Body of pancreas (tissue), 4 donors: ENCODE data around the gene SLC16A1. TPM values are rescaled to one million over a fixed set of nuclear protein-coding genes. Genes with fewer than 3 reads are reported as not detected.

Experiments
- ATAC-seq: fragments of 150-250 bp; one replicate; pipeline ENCODE4 v1.9.1; 2016
- DNase-seq, 4 donors: peaks; one replicate each; pipeline ENCODE4 v3.0.0-alpha.2; 2019
- H3K27ac ChIP-seq, 4 donors: fragments of 200-600 bp; sonication (generic); 1 replicate in 3 of 4; 2 replicates in 1 of 4; pipeline versions ENCODE4 v1.5.1 to v1.6.1; 2016 to 2019; ENCODE audit warnings: mild to moderate bottlenecking in 1 of 4, mixed read lengths in 1 of 4, moderate library complexity in 1 of 4
- H3K27me3 ChIP-seq, 2 donors: fragments of 200-600 bp; sonication (generic); one replicate each; pipeline ENCODE4 v1.6.0; 2016; ENCODE audit warnings: mild to moderate bottlenecking in 1 of 2
- H3K36me3 ChIP-seq, 2 donors: fragments of 200-600 bp; sonication (generic); replicated peaks in 1 of 2; 2 replicates each; pipeline ENCODE4 v1.5.1; 2016; ENCODE audit warnings: low read depth in 2 of 2; ENCODE audit not compliant: insufficient read depth in 1 of 2
- H3K4me1 ChIP-seq: fragments of 200-600 bp; sonication (generic); one replicate; pipeline ENCODE4 v1.6.0; 2016
- H3K4me3 ChIP-seq, 2 donors: fragments of 200-600 bp; sonication (generic); 1 replicate in 1 of 2; 2 replicates in 1 of 2; pipeline ENCODE4 v1.5.1; 2016 to 2019
- H3K9me3 ChIP-seq, 3 donors: fragments of 200-600 bp; sonication (generic); 1 replicate in 2 of 3; 2 replicates in 1 of 3; pipeline ENCODE4 v1.5.1; 2016
- POLR2A ChIP-seq, 3 donors: fragments of 450-650 bp; IDR thresholded peaks; one replicate each; pipeline ENCODE4 v1.6.1; 2016; ENCODE audit warnings: antibody characterized with exemption in 3 of 3, mild to moderate bottlenecking in 2 of 3
- WGBS, 2 donors: methylation state at CpG; one replicate each; pipeline ENCODE4 v1.1.5; 2017; 5-methylcytosine and 5-hydroxymethylcytosine counted together
- intact Hi-C: fragments of 100-400 bp; cut with DNase I; formaldehyde crosslinking; loops from one replicate; pipeline ENCODE4 v1.15.1; 2023
- total RNA-seq, 2 donors: library from RNA; depleted of rRNA; stranded (reverse); fragments of >200 nt; gene quantifications; one replicate each; pipeline ENCODE4 v1.1.0, GENCODE V29; 2016
- TF ChIP-seq, protein P1 (sequence below), 7 experiments: fragments of 450-650 bp in 4 of 7; fragments of 200-600 bp in 3 of 7; sonication (generic) in 3 of 7; IDR thresholded peaks; one replicate each; pipeline ENCODE4 v1.5.1; 2016 to 2019; ENCODE audit warnings: antibody characterized with exemption in 7 of 7

The SLC16A1 gene
- total RNA-seq, 2 donors from 2014 or later = 2.9 to 3.3 TPM

DNA sequence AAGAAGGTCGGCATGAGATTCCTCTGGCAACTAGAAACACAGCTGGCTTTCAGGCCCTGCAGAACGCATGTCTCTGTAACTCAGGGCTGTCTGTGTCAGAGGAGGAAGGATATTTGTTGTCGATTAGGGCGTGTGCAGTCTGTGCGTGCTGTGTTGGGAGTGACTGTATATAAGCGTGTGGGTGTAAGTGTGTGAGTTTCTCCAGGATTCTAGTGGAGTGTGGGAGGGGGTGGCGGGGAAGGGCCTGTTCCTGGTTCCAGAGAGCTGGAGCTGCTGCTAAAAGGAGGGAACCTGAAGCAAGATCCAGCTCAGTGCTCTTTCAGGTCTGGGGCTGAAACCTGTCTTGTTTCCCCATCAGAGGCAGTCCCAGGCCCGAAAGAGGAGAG is 74.3 kb downstream of the SLC16A1 start:
- Histone ChIP-seq H3K36me3 (no peaks in the 10 kb centered on the region), H3K4me3 (no peak overlapping the region), H3K4me1 (no peaks in the 10 kb centered on the region), H3K9me3 (no peaks in the 10 kb centered on the region), H3K27ac (no peak overlapping the region), H3K27me3 (no peaks in the 10 kb centered on the region)
- DNase-seq (no peak), ATAC-seq (no peak)
- TF ChIP-seq POLR2A (IDR thresholded peaks at IDR 0.05) = no peak
- TF ChIP-seq, protein P1, sequence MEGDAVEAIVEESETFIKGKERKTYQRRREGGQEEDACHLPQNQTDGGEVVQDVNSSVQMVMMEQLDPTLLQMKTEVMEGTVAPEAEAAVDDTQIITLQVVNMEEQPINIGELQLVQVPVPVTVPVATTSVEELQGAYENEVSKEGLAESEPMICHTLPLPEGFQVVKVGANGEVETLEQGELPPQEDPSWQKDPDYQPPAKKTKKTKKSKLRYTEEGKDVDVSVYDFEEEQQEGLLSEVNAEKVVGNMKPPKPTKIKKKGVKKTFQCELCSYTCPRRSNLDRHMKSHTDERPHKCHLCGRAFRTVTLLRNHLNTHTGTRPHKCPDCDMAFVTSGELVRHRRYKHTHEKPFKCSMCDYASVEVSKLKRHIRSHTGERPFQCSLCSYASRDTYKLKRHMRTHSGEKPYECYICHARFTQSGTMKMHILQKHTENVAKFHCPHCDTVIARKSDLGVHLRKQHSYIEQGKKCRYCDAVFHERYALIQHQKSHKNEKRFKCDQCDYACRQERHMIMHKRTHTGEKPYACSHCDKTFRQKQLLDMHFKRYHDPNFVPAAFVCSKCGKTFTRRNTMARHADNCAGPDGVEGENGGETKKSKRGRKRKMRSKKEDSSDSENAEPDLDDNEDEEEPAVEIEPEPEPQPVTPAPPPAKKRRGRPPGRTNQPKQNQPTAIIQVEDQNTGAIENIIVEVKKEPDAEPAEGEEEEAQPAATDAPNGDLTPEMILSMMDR (IDR thresholded peaks at IDR 0.05) = no peak
- 68 to 71% methylated on average over 8 of the region's 8 CpGs for WGBS, 2 donors
- intact Hi-C loops = loop anchor here (5.0 kb wide), 1 partner anchor 161 kb away; no protein-coding TSS in a partner anchor

DNA sequence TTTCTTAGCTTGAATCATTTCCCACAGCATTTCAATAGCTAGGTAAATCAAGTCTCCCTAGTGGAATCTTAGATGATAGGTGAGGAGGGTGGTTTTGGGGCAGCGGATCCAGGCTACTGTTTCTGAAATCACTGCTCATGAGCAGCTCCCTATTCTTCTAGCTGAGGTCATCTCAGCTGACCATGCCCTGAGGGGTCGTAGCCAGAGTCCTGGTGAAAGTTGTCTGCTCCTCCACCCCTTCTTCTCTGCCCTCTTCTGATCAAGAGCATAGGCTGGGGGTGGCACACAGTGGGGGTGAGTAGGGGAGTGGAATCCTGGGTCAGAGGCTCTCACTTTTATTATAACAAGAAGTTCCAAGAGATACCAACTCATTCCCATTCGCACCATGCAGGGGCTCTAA is 76.2 kb downstream of the SLC16A1 start:
- Histone ChIP-seq H3K27ac (no peak overlapping the region), H3K36me3 (no peaks in the 10 kb centered on the region), H3K27me3 (no peaks in the 10 kb centered on the region), H3K4me3 (no peak overlapping the region), H3K4me1 (no peaks in the 10 kb centered on the region), H3K9me3 (no peaks in the 10 kb centered on the region)
- WGBS, 2 donors = 56 to 74% methylated on average over 3 of the region's 3 CpGs
- TF ChIP-seq POLR2A (IDR thresholded peaks at IDR 0.05) = no peak
- TF ChIP-seq, protein P1 (IDR thresholded peaks at IDR 0.05) = no peak
- intact Hi-C loops = loop anchor here (5.0 kb wide), 1 partner anchor 162 kb away; no protein-coding TSS in a partner anchor
- ATAC-seq (no peak), DNase-seq (no peak)

DNA sequence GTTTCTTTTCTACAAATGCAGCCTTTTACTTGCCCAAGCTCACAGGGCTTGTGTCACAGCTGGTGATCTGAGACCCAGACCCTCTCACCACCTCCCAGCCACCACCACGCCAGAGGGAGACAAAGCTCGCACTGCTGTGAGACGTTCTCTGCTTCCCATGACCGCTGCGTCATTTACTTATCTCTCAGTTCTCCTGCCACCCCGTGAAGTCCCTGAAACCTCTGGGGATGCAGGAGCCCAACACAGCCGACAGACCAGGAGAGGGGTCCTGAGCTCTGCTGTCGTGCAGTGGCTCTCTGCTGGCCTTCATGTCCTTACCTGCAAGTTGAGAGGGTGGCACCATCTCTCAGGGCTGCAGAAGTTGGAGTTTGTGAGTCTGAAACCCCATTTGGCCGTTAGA is 77.7 kb downstream of the SLC16A1 start:
- 36 to 51% methylated on average over 9 of the region's 9 CpGs for WGBS, 2 donors
- no peaks in the 10 kb centered on the region for H3K9me3 ChIP-seq
- H3K4me1 ChIP-seq = no peaks in the 10 kb centered on the region
- ATAC-seq = no peak
- intact Hi-C loops = no loop called here
- DNase-seq = no peak
- no peaks in the 10 kb centered on the region for H3K27me3 ChIP-seq
- no peak overlapping the region for H3K4me3 ChIP-seq
- TF ChIP-seq POLR2A (IDR thresholded peaks at IDR 0.05) = no peak
- TF ChIP-seq, protein P1 (IDR thresholded peaks at IDR 0.05) = no peak
- H3K36me3 ChIP-seq = no peaks in the 10 kb centered on the region
- no peak overlapping the region for H3K27ac ChIP-seq

DNA sequence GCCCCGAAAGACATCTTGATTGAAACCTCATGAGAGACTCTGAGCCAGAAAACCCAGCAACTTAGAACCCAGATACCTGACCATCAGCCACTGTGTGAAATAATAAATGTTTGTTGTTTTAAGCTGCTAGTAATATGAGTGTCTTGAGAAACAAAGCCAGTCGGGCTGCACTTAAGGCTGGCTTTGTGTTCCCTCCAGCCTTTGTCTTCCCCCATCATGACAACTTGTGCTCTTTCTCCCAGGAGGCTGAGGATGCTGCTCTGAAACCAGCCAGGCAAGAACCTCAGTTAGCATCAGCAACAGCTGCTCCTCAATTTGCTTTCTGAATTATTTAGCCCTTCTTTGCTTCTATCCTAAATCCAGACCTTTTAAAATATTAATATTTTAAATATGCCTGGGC is 78.2 kb downstream of the SLC16A1 start:
- WGBS, 2 donors = 34 to 37% methylated on average over 2 of the region's 2 CpGs
- no peaks in the 10 kb centered on the region for H3K36me3 ChIP-seq
- no peak overlapping the region for H3K4me3 ChIP-seq
- no peaks in the 10 kb centered on the region for H3K4me1 ChIP-seq
- TF ChIP-seq, protein P1 (IDR thresholded peaks at IDR 0.05) = no peak
- TF ChIP-seq POLR2A (IDR thresholded peaks at IDR 0.05) = no peak
- ATAC-seq (no peak), DNase-seq (no peak)
- H3K27me3 ChIP-seq = no peaks in the 10 kb centered on the region
- no peak overlapping the region for H3K27ac ChIP-seq
- intact Hi-C loops = no loop called here
- no peaks in the 10 kb centered on the region for H3K9me3 ChIP-seq

DNA sequence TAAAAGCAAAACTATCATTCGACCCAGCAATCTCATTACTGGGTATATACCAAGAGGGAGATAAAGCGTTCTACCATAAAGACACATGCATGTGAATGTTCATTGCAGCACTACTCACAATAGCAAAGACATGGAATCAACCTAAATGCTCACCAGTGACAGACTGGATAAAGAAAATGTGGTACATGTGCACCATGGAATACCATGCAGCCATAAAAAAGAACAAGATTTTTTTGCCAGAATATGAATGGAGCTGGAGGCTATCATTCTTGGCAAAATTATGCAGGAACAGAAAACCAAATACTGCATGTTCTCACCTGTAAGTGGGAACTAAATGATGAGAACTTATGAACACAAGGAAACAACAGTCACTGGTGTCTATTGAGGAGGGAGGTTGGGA is 79.7 kb downstream of the SLC16A1 start:
- ATAC-seq (no peak), DNase-seq (no peak)
- intact Hi-C loops = no loop called here
- TF ChIP-seq POLR2A (IDR thresholded peaks at IDR 0.05) = no peak
- TF ChIP-seq, protein P1 (IDR thresholded peaks at IDR 0.05) = no peak
- 61% methylated on average over 2 of the region's 2 CpGs for WGBS, 2 donors
- H3K4me3 ChIP-seq = no peak overlapping the region
- no peaks in the 10 kb centered on the region for H3K4me1 ChIP-seq
- H3K27ac ChIP-seq = no peak overlapping the region
- no peaks in the 10 kb centered on the region for H3K36me3 ChIP-seq
- H3K27me3 ChIP-seq = no peaks in the 10 kb centered on the region
- no peaks in the 10 kb centered on the region for H3K9me3 ChIP-seq
